ENCODE measurements around the gene RPN1. TPM values are rescaled to one million over a fixed set of nuclear protein-coding genes. Genes with fewer than 3 reads are reported as not detected.

Gene RPN1
- total and polyA plus RNA-seq, 2 donors (not counting 1 experiment from before 2014, with no cell fraction given), result 40.4 to 80.6 TPM

DNA sequence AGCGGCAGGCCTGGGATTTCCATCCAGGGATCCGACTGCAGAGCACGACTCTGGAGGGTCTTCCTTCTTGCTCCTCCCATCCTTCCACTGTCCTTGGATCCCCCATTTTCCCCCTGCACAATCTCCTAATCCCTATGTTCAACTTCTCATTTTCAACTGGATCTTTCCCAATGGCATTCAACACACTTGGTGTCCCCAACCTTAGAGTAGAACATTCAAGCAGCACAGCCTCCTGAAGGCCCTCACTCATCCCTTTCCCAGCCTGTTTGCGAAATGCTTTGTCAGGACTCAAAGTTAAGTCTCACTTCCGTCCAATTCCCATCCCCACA, 32.3 kb downstream of the RPN1 start:
- H3K27ac ChIP-seq (ENCODE audit: low read length in 2 of 2), result peak overlapping the region; percentile 55 to 90
- H2AFZ ChIP-seq (ENCODE audit: insufficient read depth, low read depth, low read length, poor library complexity, severe bottlenecking), result peak overlapping the region; percentile 96
- CTCF ChIA-PET, result interaction anchor here (0.7 to 3.9 kb wide), 18 partner anchors 11 to 631 kb away, joined by 3 to 32 read pairs (median 5); partner anchors contain the start of genes COPG1, RAB7A and RPN1
- WGBS (ENCODE audit: insufficient coverage), result 32% methylated on average over 5 of the region's 5 CpGs
- no peak for ATAC-seq (ENCODE audit: low read depth)
- Mint-ChIP-seq H3K27me3 (no peaks in the 10 kb centered on the region), H3K4me1 (peaks cover 25% of the 10 kb centered on the region), H3K9me3 (ENCODE audit: insufficient read depth) (no peaks in the 10 kb centered on the region), H3K27ac (peak overlapping the region; percentile 91), H3K4me3 (peak overlapping the region; percentile 96)
- no peaks in the 10 kb centered on the region for H3K9me3 ChIP-seq (ENCODE audit: control extremely low read depth in 1 of 3, control insufficient read depth in 2 of 3, insufficient read depth in 1 of 3, low read length in 2 of 3)
- peaks cover 2 to 36% of the 10 kb centered on the region in 2 experiments for H3K36me3 ChIP-seq (replicated peaks in 1 of 2; ENCODE audit: control extremely low read depth in 1 of 2, control insufficient read depth in 1 of 2, extremely low read depth in 1 of 2, insufficient read depth in 2 of 2, low read length in 1 of 2)
- H3K4me1 ChIP-seq (ENCODE audit: control insufficient read depth in 2 of 2, insufficient read depth in 2 of 2, low read length in 2 of 2), result peaks cover 11 to 23% of the 10 kb centered on the region in 2 donors
- POLR2A ChIA-PET, result interaction anchor here (0.6 to 1.0 kb wide), 2 partner anchors 16 to 63 kb away, joined by 4 to 5 read pairs; no protein-coding TSS in a partner anchor
- no peak for DNase-seq
- H3K9ac ChIP-seq (ENCODE audit: low read length), result peak overlapping the region; percentile 99
- intact Hi-C loops (cut with micrococcal nuclease), result loop anchor here (5.0 kb wide), 1 partner anchor 629 kb away; the partner anchor contains the start of gene COPG1
- H4K20me1 ChIP-seq (ENCODE audit: control insufficient read depth, insufficient read depth, low read length, poor library complexity, severe bottlenecking), result no peaks in the 10 kb centered on the region
- peak overlapping the region; percentile 96 for H3K4me2 ChIP-seq (replicated peaks; ENCODE audit: low read depth, low read length, poor library complexity, severe bottlenecking)
- H3K4me3 ChIP-seq (ENCODE audit: control extremely low read depth in 1 of 5, extremely low read depth in 1 of 5, insufficient read depth in 1 of 5, low read depth in 2 of 5, low read length in 4 of 5), result peak overlapping the region; percentile 67 to 98 (median 78)
- peaks cover 7% of the 10 kb centered on the region for H3K79me2 ChIP-seq (ENCODE audit: control insufficient read depth, insufficient read depth, low read length)
- TF ChIP-seq CTCF (IDR thresholded peaks at IDR 0.05) (no peak), EZH2 (IDR thresholded peaks at IDR 0.05; ENCODE audit: borderline replicate concordance, insufficient read depth, low read depth, low read length, poor library complexity, severe bottlenecking) (no peak)
- no peaks in the 10 kb centered on the region for H3K27me3 ChIP-seq (replicated peaks in 1 of 4; ENCODE audit: control extremely low read depth in 1 of 4, control insufficient read depth in 3 of 4, insufficient read depth in 4 of 4, low read length in 3 of 4)

Measured in B cell (primary cell).